DMS 273 (cell line): ENCODE results near the gene CES4A.
"Not testable (repeated sequence)": the region's sequence is repeated elsewhere in the genome, so short reads cannot be mapped to it uniquely, and the experiment has no call there.

Experiments
- DNase-seq: peaks from one replicate; lab custom pipeline; 2025; ENCODE audit not compliant: unreplicated experiment; lab: John Stamatoyannopoulos, UW

The CES4A gene

GRCh38 chr16:66988197-66988788, at the start of gene CES4A:
TSS of gene CES4A (plus strand) at chr16:66988589. CDS start at chr16:66988773, 184 bp downstream.
- peak; percentile 32 for DNase-seq

DNA sequence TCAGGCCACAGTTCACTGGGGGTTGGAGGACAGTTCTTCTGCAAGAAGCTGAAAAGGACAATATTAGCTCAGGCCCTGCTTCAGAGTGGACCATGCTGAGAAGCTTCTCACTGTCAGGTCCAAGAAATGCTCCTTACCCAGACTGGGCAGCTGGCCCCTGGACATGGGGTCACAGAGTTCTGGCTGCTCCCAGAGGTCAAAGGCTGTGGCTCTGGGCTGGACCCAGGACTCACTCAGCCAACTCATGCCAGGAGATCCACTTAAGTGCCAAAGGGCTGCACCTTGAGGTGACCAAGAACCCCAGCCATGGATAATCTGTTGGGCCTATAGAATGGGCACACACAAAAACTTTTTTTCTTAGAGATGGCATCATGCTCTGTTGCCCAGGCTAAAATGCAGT, 49.0 kb upstream of the CES4A start:
- DNase-seq, result no peak

DNA sequence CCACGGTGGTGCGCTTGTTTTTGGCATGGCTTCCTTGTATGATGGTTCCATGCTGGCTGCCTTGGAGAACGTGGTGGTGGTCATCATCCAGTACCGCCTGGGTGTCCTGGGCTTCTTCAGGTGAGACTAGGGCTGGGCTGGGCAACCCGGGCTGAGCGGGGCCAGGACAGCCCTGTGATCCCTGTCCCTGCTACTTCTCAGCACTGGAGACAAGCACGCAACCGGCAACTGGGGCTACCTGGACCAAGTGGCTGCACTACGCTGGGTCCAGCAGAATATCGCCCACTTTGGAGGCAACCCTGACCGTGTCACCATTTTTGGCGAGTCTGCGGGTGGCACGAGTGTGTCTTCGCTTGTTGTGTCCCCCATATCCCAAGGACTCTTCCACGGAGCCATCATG, 48.2 kb upstream of the CES4A start:
- no peak for DNase-seq

DNA sequence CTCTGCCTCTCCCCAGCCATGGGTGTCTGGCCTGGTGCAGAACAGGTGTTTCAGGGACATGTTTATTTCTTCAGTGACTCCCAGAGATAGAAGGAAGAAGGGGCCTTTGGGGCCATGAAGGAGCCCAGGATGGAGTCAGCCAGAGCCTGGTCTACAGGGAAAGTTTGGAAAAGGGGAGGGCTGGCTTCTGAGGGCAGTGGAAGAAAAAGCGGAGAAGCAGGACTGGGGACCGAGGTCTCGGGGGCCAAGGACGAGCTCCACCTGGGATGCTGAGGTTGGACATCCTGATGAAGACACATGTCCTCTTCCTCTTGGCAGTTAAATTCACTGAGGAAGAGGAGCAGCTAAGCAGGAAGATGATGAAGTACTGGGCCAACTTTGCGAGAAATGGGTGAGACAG, 45.4 kb upstream of the CES4A start:
- DNase-seq, result no peak

DNA sequence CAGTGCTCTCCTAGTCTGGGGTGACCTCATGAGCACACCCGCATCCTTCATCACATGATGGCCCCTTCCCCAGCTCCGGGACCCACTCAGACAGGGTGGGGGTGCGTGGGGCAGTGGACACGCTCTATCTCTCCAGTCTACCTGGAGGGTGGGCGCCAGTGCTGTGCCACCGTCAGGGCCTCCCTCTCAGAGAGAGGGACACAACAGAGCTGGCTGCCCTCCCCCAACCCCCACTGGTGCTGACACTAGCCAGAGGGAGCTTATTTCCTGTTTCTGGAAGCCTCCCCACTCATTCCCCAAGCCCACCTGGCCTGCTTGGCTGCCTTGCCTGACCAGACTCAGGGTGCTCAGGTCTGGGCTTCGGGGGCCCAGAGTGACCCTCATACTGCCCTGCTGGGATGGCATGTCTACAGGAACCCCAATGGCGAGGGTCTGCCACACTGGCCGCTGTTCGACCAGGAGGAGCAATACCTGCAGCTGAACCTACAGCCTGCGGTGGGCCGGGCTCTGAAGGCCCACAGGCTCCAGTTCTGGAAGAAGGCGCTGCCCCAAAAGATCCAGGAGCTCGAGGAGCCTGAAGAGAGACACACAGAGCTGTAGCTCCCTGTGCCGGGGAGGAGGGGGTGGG, 44.8 kb upstream of the CES4A start:
- DNase-seq, result no peak

DNA sequence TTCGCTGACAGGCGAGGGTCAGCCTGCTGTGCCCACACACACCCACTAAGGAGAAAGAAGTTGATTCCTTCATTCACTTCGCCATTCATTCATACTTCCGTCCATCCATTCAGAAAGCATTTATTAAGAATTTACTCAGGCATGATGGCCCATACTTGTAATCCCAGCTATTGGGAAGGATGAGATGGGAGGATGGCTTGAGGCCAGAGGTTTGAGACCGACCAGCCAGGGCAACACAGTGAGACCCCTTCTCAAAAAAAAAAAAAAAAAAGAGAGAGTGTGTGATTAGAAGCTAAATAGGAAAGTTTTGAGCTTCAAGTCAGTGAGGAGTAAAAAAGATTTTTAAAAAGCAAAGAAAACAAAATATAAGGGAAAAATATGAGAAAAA, 44.3 kb upstream of the CES4A start:
- DNase-seq, result no peak

DNA sequence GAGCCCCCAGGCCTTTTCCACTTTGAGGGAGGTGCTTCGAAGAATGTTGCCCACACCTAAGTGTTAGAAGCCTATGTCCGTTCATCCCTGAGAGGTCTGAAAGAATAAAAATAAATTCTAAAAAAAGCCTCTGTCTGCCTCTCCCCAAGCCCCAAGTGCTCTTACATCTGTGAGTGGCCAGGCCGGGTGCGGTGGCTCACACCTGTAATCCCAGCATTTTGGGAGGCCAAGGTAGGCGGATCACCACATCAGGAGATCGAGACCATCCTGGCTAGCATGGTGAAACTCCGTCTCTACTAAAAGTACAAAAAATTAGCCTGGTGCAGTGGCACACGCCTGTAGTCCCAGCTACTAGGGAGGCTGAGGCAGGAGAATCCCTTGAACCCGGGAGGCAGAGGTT, 43.4 kb upstream of the CES4A start:
- not testable (repeated sequence) for DNase-seq

DNA sequence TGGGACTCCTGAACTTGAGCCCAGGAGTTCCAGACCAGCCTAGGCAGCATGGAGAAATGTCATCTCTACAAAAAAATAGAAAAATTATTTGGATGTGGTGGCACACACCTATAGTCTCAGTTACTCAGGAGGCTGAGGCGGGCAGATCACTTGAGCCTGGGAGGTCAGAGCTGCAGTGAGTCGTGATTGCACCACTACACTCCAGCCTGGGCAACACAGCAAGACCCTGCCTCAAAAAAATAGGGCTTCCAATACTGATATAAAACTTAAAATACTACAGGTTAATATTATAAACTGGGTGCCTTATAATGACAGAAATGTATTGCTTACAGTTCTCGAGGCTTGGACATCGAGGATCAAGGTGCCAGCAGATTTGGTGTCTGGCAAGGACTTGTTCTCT, 42.5 kb upstream of the CES4A start:
- DNase-seq, result no peak

DNA sequence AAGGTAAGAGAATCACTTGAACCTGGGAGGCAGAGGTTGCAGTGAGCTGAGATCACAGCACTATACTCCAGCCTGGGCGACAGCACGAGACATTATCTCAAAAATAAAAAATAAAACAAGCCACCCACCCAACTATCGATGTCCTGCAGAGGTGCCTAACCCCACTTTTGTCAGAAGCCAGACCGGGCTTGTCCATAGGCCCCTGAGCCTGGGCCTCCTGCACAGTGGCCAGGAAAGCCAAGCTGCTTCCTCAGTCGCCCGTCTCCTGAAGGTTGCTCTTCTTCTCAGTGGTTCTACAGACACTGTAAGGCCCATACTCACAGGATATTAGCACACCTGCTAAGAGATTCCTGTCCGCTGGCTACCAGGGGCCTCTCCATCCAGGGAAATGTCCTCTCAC, 41.8 kb upstream of the CES4A start:
- DNase-seq, result no peak

GRCh38 chr16:66946974-66947301, 41.5 kb upstream of the CES4A start:
- no peak for DNase-seq

GRCh38 chr16:66947302-66948065, 40.9 kb upstream of the CES4A start:
- peak; percentile 93 for DNase-seq

DNA sequence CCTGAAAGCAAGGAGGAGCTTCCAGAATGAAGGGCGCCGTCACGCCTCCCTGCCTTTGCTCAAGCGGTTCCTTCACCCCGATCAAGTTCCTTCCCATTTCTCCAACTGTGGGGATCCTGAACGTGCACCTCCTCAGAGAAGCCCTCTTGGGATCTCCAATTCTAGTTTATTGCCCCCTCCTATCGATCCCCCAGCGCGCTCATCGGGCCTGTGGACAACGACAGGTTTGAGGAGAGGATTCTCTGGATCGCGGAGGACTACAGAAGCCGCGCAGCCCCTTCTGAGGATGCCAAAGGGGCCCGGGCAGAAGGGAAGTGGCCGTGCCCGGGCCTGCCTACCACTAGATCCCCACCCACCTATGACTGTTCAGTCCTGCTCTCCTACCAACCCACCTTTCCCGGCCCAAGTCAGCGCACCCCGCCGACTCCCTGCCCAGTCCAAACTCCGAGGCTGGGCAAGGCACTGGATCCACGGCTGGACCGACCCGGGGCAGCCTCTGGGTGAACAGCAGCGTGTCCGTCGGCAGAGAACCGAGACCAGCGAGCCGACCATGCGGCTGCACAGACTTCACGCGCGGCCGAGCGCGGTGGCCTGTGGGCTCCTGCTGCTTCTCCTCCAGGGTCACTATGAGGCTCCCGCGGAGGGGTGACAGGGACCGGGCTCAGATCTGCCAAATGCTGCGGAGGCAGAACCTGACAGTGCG, 40.1 kb upstream of the CES4A start:
- no peak for DNase-seq

DNA sequence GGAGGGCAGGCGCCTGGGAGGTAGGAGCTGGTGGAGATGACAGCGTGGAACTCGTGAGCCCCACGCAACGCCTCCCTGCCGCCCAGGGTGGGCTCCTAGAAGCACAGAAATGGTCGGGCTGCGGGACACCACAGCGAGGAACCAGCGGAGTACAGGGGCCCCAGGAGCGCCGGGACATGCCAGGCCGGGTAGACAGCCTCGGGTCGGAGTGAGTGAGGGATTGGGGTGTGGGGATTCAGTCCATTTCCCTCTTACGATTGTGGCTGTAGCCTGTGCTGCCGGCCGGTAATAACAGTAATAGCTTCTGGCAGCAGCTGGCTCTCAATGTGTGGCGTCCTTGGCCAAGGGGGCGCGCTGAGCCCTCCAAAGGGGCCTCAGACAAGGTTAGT, 39.6 kb upstream of the CES4A start:
- no peak for DNase-seq

GRCh38 chr16:66949472-66949871, 38.9 kb upstream of the CES4A start:
- DNase-seq, result no peak

DNA sequence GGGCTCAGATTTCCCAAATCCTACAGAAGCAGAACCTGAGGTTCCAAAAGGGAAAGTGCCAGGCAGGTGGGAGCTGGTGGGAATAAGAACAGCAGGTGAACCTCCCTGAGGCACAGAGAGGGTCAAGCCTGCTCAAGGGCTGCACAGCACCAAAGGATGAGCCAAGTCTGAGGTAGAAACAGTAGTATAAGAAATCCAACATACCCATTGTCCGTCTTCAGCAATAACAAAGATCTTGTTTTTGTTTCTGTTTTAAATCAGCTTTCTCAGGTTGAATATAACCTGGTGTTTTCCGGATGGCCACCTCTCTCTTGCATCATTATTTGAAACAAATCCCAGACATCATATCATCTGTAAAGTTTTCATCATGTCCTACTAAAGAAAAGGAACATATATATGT, 38.0 kb upstream of the CES4A start:
- no peak for DNase-seq

DNA sequence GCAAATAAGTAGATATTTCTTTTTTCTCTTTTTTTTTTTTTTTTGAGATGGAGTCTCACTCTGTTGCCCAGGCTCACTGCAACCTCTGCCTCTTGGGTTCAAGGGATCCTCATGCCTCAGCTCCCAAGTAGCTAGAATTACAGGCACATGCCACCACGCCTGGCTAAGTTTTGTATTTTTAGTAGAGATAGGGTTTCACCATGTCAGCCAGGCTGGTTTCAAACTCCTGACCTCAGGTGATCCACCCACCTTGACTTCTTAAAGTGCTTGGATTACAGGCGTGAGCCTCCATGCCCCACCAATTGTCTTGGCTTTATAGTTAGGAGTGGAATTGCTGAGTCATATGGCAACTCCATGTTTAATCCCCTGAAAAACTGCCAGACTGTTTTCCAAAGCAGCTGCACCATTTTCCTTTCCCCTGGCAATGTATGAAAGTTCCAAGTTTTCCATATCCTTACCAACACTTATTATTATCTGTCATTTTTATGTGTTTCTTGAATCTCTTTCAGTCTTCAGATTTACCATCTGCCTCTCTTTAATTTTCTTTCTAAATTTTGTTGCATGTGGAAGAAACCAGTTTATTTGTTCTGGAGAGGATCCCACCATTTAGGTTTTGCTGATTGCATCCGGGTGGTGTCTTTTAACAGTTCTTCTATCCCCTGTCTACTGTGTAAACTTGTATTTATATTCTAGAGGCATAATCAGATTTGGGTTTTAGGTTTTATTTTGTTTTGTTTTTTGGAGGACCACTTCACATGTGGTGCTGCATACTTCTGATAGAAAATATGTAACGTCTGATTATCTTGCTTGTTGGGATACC, 37.2 kb upstream of the CES4A start:
- DNase-seq, result peak; percentile 30

DNA sequence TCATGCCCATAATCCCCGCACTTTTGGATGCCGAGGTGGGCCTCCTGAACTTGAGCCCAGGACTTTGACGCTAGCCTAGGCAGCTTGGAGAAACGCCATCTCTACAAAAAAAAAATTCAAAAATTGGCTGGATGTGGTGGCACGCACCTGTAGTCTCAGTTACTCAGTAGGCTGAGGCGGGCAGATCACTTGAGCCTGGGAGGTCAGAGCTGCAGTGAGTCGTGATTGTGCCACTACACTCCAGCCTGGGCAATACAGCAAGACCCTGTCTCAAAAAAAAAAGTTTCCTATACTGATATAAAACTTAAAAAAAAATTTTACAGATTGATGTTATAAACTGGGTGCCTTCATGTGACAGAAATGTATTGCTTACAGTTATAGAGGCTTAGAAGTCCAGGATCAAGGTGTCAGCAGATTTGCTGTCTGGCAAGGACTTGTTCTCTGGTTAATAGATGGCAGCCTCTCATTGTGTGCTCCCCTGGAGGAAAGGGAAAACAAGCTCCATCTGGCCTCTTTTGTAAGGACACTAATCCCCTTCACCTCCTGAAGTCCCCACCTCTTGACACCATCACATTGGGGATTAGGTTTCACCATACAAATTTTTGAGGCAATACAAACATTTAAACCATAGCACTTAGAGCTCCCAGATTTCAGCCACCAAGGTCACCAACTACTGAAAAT, 35.8 kb upstream of the CES4A start:
- DNase-seq, result peak; percentile 48

DNA sequence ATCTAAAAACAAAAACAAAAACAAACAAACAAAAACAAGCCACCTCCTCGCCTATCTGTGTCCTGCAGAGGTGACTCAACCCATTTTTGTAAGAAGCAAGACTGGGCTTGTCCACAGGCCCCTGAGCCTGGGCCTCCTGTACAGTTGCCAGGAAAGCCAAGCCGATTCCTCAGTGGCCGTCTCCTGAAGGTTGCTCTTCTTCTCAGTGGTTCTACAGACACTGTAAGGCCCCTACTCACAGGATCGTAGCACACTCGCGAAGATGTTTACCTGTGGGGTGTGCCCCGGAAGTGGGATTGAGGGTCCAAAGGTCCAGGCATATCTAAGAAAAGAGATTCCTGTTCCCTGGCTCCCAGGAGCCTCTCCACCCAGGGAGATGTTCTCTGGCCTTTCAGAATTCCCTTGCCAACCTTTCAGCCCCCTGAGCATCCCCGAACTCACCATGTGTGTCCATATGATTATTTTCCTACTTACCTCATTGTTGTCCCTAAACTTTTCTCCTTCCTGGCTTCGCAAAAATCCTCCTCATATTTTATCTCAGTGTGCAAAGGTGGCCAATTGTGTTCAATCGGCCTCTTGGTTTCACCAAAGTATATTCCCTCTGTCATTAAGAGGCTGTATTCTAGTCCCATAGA, 34.8 kb upstream of the CES4A start:
- DNase-seq, result peak; percentile 45

- peak; percentile 94 for DNase-seq
Observed at GRCh38 chr16:66954097-66954659, 34.2 kb upstream of the CES4A start.
